Hippocampal formation (tissue), 2 donors: ENCODE data around the gene TBCE.
"Not testable (repeated sequence)": the region's sequence is repeated elsewhere in the genome, so short reads cannot be mapped to it uniquely, and the experiment has no call there.

Source experiments
- DNase-seq, 2 donors: peaks; one replicate each; lab custom pipeline; 2025; lab: John Stamatoyannopoulos, UW

TBCE gene

GRCh38 chr1:235455097-235455496 lies 87.9 kb downstream of the TBCE start:
- no peak for DNase-seq

- DNase-seq: no peak
These were observed 88.6 kb downstream of the TBCE start for GRCh38 chr1:235455823-235456222.

- not testable (repeated sequence) for DNase-seq
These were observed 90.6 kb downstream of the TBCE start for GRCh38 chr1:235457856-235458255.

GRCh38 chr1:235460770-235461169 lies 93.5 kb downstream of the TBCE start:
- no peak for DNase-seq

GRCh38 chr1:235461954-235462353 lies 94.7 kb downstream of the TBCE start:
- no peak for DNase-seq

GRCh38 chr1:235462832-235463231 lies 95.6 kb downstream of the TBCE start:
- not testable (repeated sequence) for DNase-seq

GRCh38 chr1:235465066-235465465 lies 97.8 kb downstream of the TBCE start:
- no peak for DNase-seq

GRCh38 chr1:235468004-235468403 lies 100.8 kb downstream of the TBCE start:
- no peak for DNase-seq

DNA sequence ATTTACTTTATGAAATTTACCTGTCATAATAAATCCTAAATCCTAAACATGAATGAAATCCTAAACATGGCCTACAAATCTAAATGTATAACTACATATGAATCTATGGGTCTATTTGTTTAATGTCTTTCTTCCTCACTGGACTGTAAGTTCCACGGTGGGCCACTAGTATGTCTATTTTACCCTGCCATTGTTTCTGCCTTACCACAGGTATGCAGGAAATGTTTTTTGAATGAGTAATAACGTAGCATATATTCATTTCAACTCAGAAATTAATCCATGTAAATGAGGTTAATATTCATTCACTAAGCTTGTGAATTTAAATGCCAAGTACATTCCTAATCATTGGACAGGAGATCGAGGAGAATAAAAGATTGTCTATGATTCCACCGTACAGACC lies 101.7 kb downstream of the TBCE start:
- DNase-seq: no peak

GRCh38 chr1:235469897-235470296 lies 102.7 kb downstream of the TBCE start:
- DNase-seq: not testable (repeated sequence)

DNA sequence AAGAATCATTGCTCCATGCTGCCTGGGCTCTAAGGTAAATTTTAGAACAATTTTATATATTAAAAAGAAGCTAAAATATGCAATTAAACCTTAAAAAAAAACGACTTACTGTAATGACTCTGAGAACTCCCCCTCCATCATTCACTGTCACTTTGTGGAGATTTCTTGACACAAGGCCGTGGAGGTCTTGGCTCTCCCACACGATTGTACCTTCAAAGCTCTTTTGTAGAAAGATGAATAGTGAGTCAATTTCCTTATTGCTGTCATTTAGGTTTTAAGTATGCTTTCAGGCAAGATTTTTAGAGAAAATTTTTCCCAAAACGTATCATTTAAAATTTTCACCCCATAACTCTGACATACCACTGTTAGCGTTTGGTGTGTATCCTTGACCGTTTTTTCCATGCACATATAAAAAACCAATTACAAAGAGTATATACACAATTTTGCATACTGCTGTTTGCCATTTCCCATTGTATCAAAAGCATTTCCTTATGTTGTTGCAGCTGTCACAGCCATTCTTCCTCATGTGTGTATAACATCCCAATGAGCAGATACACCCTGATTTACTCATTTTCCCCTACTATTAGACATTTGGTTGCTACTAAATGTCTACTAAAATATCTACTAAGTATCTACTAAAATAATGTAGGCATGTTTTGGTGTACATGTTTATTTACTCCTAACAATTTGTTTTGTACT lies 103.7 kb downstream of the TBCE start:
- DNase-seq: no peak

DNA sequence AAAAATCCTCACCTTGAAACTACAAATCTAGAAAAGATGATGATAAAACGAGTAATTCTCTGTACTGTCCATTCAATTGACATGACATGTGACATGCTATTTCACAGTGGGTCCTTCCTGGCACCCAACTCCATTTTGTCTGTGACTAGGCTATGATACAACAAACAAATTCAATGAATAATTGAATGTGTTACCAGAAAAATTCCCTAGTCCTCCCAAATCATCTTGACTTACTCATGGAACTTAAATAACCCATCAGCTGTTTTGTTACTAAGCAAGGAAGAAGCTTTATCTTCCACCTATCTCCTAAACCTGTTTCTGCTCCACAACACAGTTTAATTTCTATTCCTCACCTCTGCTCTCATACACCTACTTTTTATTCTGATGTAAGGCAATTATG lies 106.6 kb downstream of the TBCE start:
- no peak for DNase-seq

- no peak for DNase-seq
These were observed 115.9 kb downstream of the TBCE start for GRCh38 chr1:235483090-235483489.

GRCh38 chr1:235485558-235485957 lies 118.3 kb downstream of the TBCE start:
- DNase-seq: no peak

DNA sequence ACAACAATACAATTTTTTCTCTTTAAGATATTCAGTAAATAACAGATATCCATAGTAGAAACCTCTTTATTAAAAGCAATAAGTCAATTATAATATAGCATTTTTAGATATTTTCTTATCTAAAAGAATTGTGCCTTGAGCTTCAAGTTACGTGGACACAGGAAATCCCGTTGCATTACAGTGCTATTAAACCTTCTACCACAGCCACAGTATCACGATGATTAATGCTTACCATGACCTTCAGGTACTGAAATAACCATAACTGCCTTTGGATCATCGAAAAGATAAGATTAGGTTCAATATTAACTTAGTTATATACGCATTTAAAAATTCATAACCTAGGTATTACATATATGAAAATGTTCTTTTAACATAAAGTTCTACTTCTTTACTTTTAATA lies 119.1 kb downstream of the TBCE start:
- DNase-seq: no peak

GRCh38 chr1:235491644-235492043 lies 124.4 kb downstream of the TBCE start:
- DNase-seq: no peak

GRCh38 chr1:235494531-235494930 lies 127.3 kb downstream of the TBCE start:
- DNase-seq: no peak

DNA sequence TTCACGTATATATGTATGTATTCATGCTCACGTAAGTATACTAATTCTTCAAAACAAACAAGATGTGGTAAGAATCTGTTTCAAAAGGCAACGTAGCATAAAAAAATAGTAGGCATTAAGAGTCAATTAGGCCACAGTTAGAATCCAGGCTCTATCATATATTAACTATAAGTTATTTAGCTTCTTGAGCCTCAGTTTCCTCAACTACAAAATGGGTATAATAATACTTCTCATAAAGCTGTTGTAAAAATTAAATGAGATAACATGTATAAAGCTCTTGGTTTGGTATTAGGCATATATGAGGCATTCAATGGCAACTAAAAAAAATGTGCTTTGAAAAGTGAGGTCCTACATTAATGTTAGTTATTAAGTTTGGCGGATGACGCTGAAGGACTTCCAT lies 127.8 kb downstream of the TBCE start:
- no peak for DNase-seq

DNA sequence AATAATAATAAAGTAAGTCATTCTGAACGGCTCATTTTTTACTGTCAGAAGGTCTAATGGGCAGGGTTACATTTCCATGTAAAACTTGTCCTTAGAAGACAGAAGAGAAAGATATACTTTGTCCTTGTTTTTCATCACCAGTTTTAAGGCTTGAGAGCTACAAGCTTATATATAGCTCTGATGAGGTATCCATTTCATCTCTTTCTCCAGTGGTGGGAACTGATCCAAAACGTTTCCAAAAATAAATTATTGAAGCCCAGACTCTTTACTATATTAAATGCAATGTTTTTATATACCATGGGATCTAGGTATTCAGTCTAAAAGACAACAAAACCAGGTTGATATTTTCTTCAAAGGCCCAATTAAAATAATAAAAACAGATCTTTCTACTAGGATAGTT lies 128.3 kb downstream of the TBCE start:
- DNase-seq: no peak

GRCh38 chr1:235500971-235501540 lies 133.8 kb downstream of the TBCE start:
- DNase-seq: no peak
